H9 (cell line): ENCODE results near the gene PSKH1. TPM values are rescaled to one million over a fixed set of nuclear protein-coding genes. Genes with fewer than 3 reads are reported as not detected.

Experiments
- DNase-seq: peaks from one replicate; pipeline ENCODE4 v3.0.0-alpha.2; 2017
- H2AFZ ChIP-seq: one replicate; pipeline ENCODE4 v1.6.1; 2013; ENCODE audit warnings: mild to moderate bottlenecking, low read length, control low read depth, moderate library complexity
- H2AK5ac ChIP-seq: 2 replicates; pipeline ENCODE4 v1.6.1; 2013; ENCODE audit warnings: low read length, control low read depth, mixed read lengths; ENCODE audit not compliant: insufficient read length
- H2BK120ac ChIP-seq: one replicate; pipeline ENCODE4 v1.6.1; 2013; ENCODE audit warnings: low read depth, mild to moderate bottlenecking, low read length, control low read depth, inconsistent platforms; ENCODE audit not compliant: poor library complexity, severe bottlenecking
- H2BK12ac ChIP-seq: 2 replicates; pipeline ENCODE4 v1.6.1; 2013; ENCODE audit warnings: low read length, control low read depth, mixed read lengths, low read depth; ENCODE audit not compliant: insufficient read length
- H2BK15ac ChIP-seq: 2 replicates; pipeline ENCODE4 v1.6.1; 2013; ENCODE audit warnings: low read depth, low read length, control low read depth
- H2BK20ac ChIP-seq: one replicate; pipeline ENCODE4 v1.6.1; 2013; ENCODE audit warnings: low read depth, mild to moderate bottlenecking, low read length, control low read depth, inconsistent platforms; ENCODE audit not compliant: poor library complexity, severe bottlenecking
- H2BK5ac ChIP-seq: 2 replicates; pipeline ENCODE4 v1.6.1; 2013; ENCODE audit warnings: low read length, control low read depth, mixed read lengths; ENCODE audit not compliant: insufficient read length
- H3K14ac ChIP-seq: 2 replicates; pipeline ENCODE4 v1.6.1; 2013; ENCODE audit warnings: low read length, control low read depth; ENCODE audit not compliant: insufficient read depth
- H3K18ac ChIP-seq: 2 replicates; pipeline ENCODE4 v1.6.1; 2013; ENCODE audit warnings: low read depth, mild to moderate bottlenecking, mixed read lengths, low read length, control low read depth; ENCODE audit not compliant: insufficient read length
- H3K23ac ChIP-seq: 2 replicates; pipeline ENCODE4 v1.6.1; 2013; ENCODE audit warnings: low read length, control low read depth, mixed read lengths, low read depth; ENCODE audit not compliant: insufficient read length
- H3K23me2 ChIP-seq: 2 replicates; pipeline ENCODE4 v1.6.1; 2013; ENCODE audit warnings: low read depth, mild to moderate bottlenecking, mixed read lengths, low read length, control low read depth; ENCODE audit not compliant: insufficient read length, poor library complexity, severe bottlenecking
- H3K27ac ChIP-seq: 2 replicates; pipeline ENCODE4 v1.5.1; 2013; ENCODE audit warnings: low read length, control low read depth, mixed read lengths, low read depth; ENCODE audit not compliant: insufficient read length
- H3K27me3 ChIP-seq: 2 replicates; pipeline ENCODE4 v1.6.1; 2013; ENCODE audit warnings: low read length, control low read depth, inconsistent platforms; ENCODE audit not compliant: insufficient read depth
- H3K4ac ChIP-seq: 2 replicates; pipeline ENCODE4 v1.6.1; 2013; ENCODE audit warnings: low read depth, mild to moderate bottlenecking, control low read depth, inconsistent platforms, low read length, moderate library complexity
- H3K4me1 ChIP-seq: 2 replicates; pipeline ENCODE4 v1.6.1; 2013; ENCODE audit warnings: low read length, control low read depth, inconsistent platforms; ENCODE audit not compliant: insufficient read depth
- H3K4me2 ChIP-seq: 2 replicates; pipeline ENCODE4 v1.6.1; 2013; ENCODE audit warnings: low read length, control low read depth, mixed read lengths; ENCODE audit not compliant: insufficient read length, insufficient read depth
- H3K56ac ChIP-seq: 2 replicates; pipeline ENCODE4 v1.6.1; 2013; ENCODE audit warnings: low read depth, mild to moderate bottlenecking, mixed read lengths, low read length, control low read depth; ENCODE audit not compliant: insufficient read length
- H3K79me1 ChIP-seq: 2 replicates; pipeline ENCODE4 v1.6.1; 2013; ENCODE audit warnings: low read depth, mild to moderate bottlenecking, moderate library complexity, low read length, control low read depth, inconsistent platforms; ENCODE audit not compliant: insufficient read depth, poor library complexity, severe bottlenecking
- H3K79me2 ChIP-seq: 2 replicates; pipeline ENCODE4 v1.6.1; 2013; ENCODE audit warnings: low read length, control low read depth, inconsistent platforms; ENCODE audit not compliant: insufficient read depth
- H3K9ac ChIP-seq: 2 replicates; pipeline ENCODE4 v1.6.1; 2013; ENCODE audit warnings: low read length, control low read depth, mixed read lengths; ENCODE audit not compliant: insufficient read length; ENCODE audit errors: extremely low read depth
- H3K9me3 ChIP-seq: one replicate; pipeline ENCODE4 v1.6.1; 2013; ENCODE audit warnings: low read depth, low read length, inconsistent platforms; ENCODE audit not compliant: control insufficient read depth
- H3T11ph ChIP-seq: one replicate; pipeline ENCODE4 v1.6.1; 2013; ENCODE audit warnings: mild to moderate bottlenecking, low read length, control low read depth, inconsistent platforms
- H4K20me1 ChIP-seq: one replicate; pipeline ENCODE4 v1.6.1; 2013; ENCODE audit not compliant: control insufficient read depth, insufficient read length, insufficient read depth
- H4K5ac ChIP-seq: 2 replicates; pipeline ENCODE4 v1.6.1; 2013; ENCODE audit warnings: low read depth, mild to moderate bottlenecking, mixed read lengths, low read length, control low read depth; ENCODE audit not compliant: insufficient read length
- H4K8ac ChIP-seq: replicated peaks from 2 replicates; pipeline ENCODE4 v1.6.1; 2013; ENCODE audit warnings: low read length, control low read depth, mixed read lengths, low read depth; ENCODE audit not compliant: insufficient read length
- H4K91ac ChIP-seq: 2 replicates; pipeline ENCODE4 v1.6.1; 2013; ENCODE audit warnings: low read depth, mild to moderate bottlenecking, moderate library complexity, mixed read lengths, low read length, control low read depth; ENCODE audit not compliant: insufficient read length
- H3K27ac Mint-ChIP-seq, 3 experiments: 2 replicates in 2 of 3; 3 replicates in 1 of 3; pipeline ENCODE4 v1.8.0; 2020 to 2021; ENCODE audit warnings: mixed read lengths in 3 of 3, mild to moderate bottlenecking in 1 of 3, moderate library complexity in 1 of 3
- H3K27me3 Mint-ChIP-seq: 2 replicates; pipeline ENCODE4 v1.8.0; 2021; ENCODE audit warnings: low read depth, mild to moderate bottlenecking, moderate library complexity, mixed read lengths
- H3K36me3 Mint-ChIP-seq, 3 experiments: 2 replicates in 2 of 3; 3 replicates in 1 of 3; pipeline ENCODE4 v1.8.0; 2020 to 2021; ENCODE audit warnings: low read depth in 3 of 3, mixed read lengths in 3 of 3; ENCODE audit not compliant: insufficient read depth in 1 of 3
- H3K4me1 Mint-ChIP-seq, 2 experiments: 2 replicates each; pipeline ENCODE4 v1.8.0; 2020; ENCODE audit warnings: mixed read lengths in 2 of 2
- H3K4me3 Mint-ChIP-seq, 2 experiments: 2 replicates in 1 of 2; 3 replicates in 1 of 2; pipeline ENCODE4 v1.8.0; 2020 to 2021; ENCODE audit warnings: mild to moderate bottlenecking in 2 of 2, mixed read lengths in 2 of 2, moderate library complexity in 1 of 2
- H3K9me3 Mint-ChIP-seq, 2 experiments: 2 replicates in 1 of 2; 3 replicates in 1 of 2; pipeline ENCODE4 v1.8.0; 2020; ENCODE audit warnings: mild to moderate bottlenecking in 2 of 2, mixed read lengths in 2 of 2, moderate library complexity in 1 of 2
- CTCF ChIP-seq: fragments of 200-600 bp; sonication (generic); conservative IDR thresholded peaks from 3 replicates; pipeline ENCODE4 v1.8.0; 2021; ENCODE audit warnings: antibody characterized with exemption, mild to moderate bottlenecking
- WGBS: extraction: QIAGEN DNeasy Blood & Tissue Kit; methylation state at CpG from one replicate; pipeline ENCODE4 v1.1.7; 2013; ENCODE audit warnings: missing lambda C conversion rate, low lambda C conversion rate, mixed read lengths; ENCODE audit not compliant: insufficient read length; ENCODE audit errors: extremely low coverage; 5-methylcytosine and 5-hydroxymethylcytosine counted together
- total RNA-seq: library from RNA; stranded (reverse); gene quantifications from 2 replicates; pipeline ENCODE4 v1.2.1, GENCODE V29; 2021

The PSKH1 gene
- total RNA-seq, 1 experiment from 2014 or later: 29.1 TPM

GRCh38 chr16:67939507-67940445 is 46.7 kb downstream of the PSKH1 start:
- H2BK20ac ChIP-seq: no peak overlapping the region
- H3K27ac Mint-ChIP-seq: no peak overlapping the region; a peak in 1 of 7 replicates
- no peak overlapping the region for H3K9ac ChIP-seq
- H2BK15ac ChIP-seq: no peak overlapping the region
- H3K23me2 ChIP-seq: peaks cover 15% of the 10 kb centered on the region
- no peak overlapping the region for H3K56ac ChIP-seq
- H2BK12ac ChIP-seq: no peak overlapping the region
- H3K27me3 ChIP-seq: no peaks in the 10 kb centered on the region
- H3K18ac ChIP-seq: no peak overlapping the region
- H3K4ac ChIP-seq: no peak overlapping the region
- 0 out of 2 replicates have a peak, but pooled peaks cover 3% of the 10 kb centered on the region for H3K4me1 ChIP-seq
- H4K8ac ChIP-seq: no peak overlapping the region
- peaks cover 14 to 28% of the 10 kb centered on the region in 2 experiments for H3K4me1 Mint-ChIP-seq
- DNase-seq: no peak
- no peak overlapping the region for H3K4me2 ChIP-seq
- H4K91ac ChIP-seq: no peak overlapping the region
- H3K79me2 ChIP-seq: no peaks in the 10 kb centered on the region
- H3K4me3 Mint-ChIP-seq: no peak overlapping the region
- peaks cover 4% of the 10 kb centered on the region for H3K27me3 Mint-ChIP-seq
- H3K27ac ChIP-seq: no peak overlapping the region
- H3K9me3 Mint-ChIP-seq: peaks cover 0 to 2% of the 10 kb centered on the region in 2 experiments; a peak in 2 of 5 replicates
- H3K14ac ChIP-seq: no peak overlapping the region
- H3K36me3 Mint-ChIP-seq: peaks cover 0 to 26% (median 1%) of the 10 kb centered on the region in 3 experiments; a peak in 4 of 7 replicates
- TF ChIP-seq CTCF: no peak
- no CpG with 5 or more reads among the region's 33 CpGs for WGBS
- no peak overlapping the region for H3K23ac ChIP-seq
- no peaks in the 10 kb centered on the region for H3K79me1 ChIP-seq
- H2AFZ ChIP-seq: no peak overlapping the region
- no peaks in the 10 kb centered on the region for H4K20me1 ChIP-seq
- H2BK5ac ChIP-seq: no peak overlapping the region
- H3K9me3 ChIP-seq: no peaks in the 10 kb centered on the region
- no peak overlapping the region for H2BK120ac ChIP-seq
- no peak overlapping the region for H2AK5ac ChIP-seq
- H4K5ac ChIP-seq: no peak overlapping the region
- no peak overlapping the region for H3T11ph ChIP-seq
